LoVo (cell line): ENCODE results near the gene MYO5B.
"Not testable (repeated sequence)": the region's sequence is repeated elsewhere in the genome, so short reads cannot be mapped to it uniquely, and the experiment has no call there.

Experiments used
- DNase-seq: peaks from one replicate; pipeline ENCODE4 v3.0.0-alpha.2; 2016; ENCODE audit warnings: low spot score

Gene MYO5B

GRCh38 chr18:50194631-50195532 lies at the start of gene MYO5B:
Gene MYO5B (minus strand): TSS chr18:50195147. CDS start chr18:50194793, 354 bp downstream.
- peak; percentile 92 for DNase-seq

- DNase-seq, result not testable (repeated sequence)
Observed at GRCh38 chr18:50241768-50242167, 46.8 kb upstream of the MYO5B start.

- peak; percentile 27 for DNase-seq
Observed at GRCh38 chr18:50240080-50240563, 45.2 kb upstream of the MYO5B start.

- DNase-seq, result no peak
Observed at GRCh38 chr18:50232419-50232818, 37.5 kb upstream of the MYO5B start.

GRCh38 chr18:50231621-50232020 lies 36.7 kb upstream of the MYO5B start:
- no peak for DNase-seq

GRCh38 chr18:50220249-50220648 lies 25.3 kb upstream of the MYO5B start:
- not testable (repeated sequence) for DNase-seq

GRCh38 chr18:50218432-50219197 lies 23.7 kb upstream of the MYO5B start:
- DNase-seq, result peak; percentile 20

- DNase-seq, result no peak
Observed at GRCh38 chr18:50209311-50209710, 14.4 kb upstream of the MYO5B start.

- no peak for DNase-seq
Observed at GRCh38 chr18:50207722-50208121, 12.8 kb upstream of the MYO5B start.

- DNase-seq, result peak; percentile 59
Observed at GRCh38 chr18:50203801-50204604, 9.1 kb upstream of the MYO5B start.

- no peak for DNase-seq
Observed at GRCh38 chr18:50201476-50202018, 6.6 kb upstream of the MYO5B start.

- DNase-seq, result no peak
Observed at GRCh38 chr18:50199921-50200320, 5.0 kb upstream of the MYO5B start.

- no peak for DNase-seq
Observed at GRCh38 chr18:50199346-50199855, 4.5 kb upstream of the MYO5B start.

GRCh38 chr18:50196261-50196660 lies 1.3 kb upstream of the MYO5B start:
- no peak for DNase-seq

GRCh38 chr18:50195689-50196088 lies 742 bp upstream of the MYO5B start:
- DNase-seq, result no peak

- DNase-seq, result no peak
Observed at GRCh38 chr18:50193796-50194630, 934 bp downstream of the MYO5B start.

- DNase-seq, result peak; percentile 6
Observed at GRCh38 chr18:50192995-50193795, 1.8 kb downstream of the MYO5B start.

- no peak for DNase-seq
Observed at GRCh38 chr18:50190926-50191325, 4.0 kb downstream of the MYO5B start.

- no peak for DNase-seq
Observed at GRCh38 chr18:50190236-50190635, 4.7 kb downstream of the MYO5B start.

GRCh38 chr18:50189160-50189559 lies 5.8 kb downstream of the MYO5B start:
- DNase-seq, result no peak
